Gastroesophageal sphincter (tissue), 4 donors: Measurements from ENCODE around the gene CRYGN. TPM values are rescaled to one million over a fixed set of nuclear protein-coding genes. Genes with fewer than 3 reads are reported as not detected.

Experiments used
- ATAC-seq: fragments of 150-250 bp; one replicate; pipeline ENCODE4 v1.9.1; 2016; ENCODE audit warnings: mild to moderate bottlenecking, moderate library complexity
- H3K27ac ChIP-seq, 4 donors: fragments of 200-600 bp; sonication (generic) in 3 of 4; 1 replicate in 3 of 4; 2 replicates in 1 of 4; pipeline ENCODE4 v1.5.1; 2016 to 2019
- H3K27me3 ChIP-seq: fragments of 200-600 bp; sonication (generic); one replicate; pipeline ENCODE4 v1.5.1; 2019
- H3K36me3 ChIP-seq, 2 donors: fragments of 200-600 bp; sonication (generic); one replicate each; pipeline ENCODE4 v1.5.1; 2019; ENCODE audit warnings: control low read depth in 1 of 2
- H3K4me1 ChIP-seq, 3 donors: fragments of 200-600 bp; sonication (generic); 1 replicate in 2 of 3; 2 replicates in 1 of 3; pipeline ENCODE4 v1.5.1; 2016 to 2019; ENCODE audit warnings: control low read depth in 2 of 3
- H3K4me3 ChIP-seq, 2 donors: fragments of 200-600 bp; sonication (generic); one replicate each; pipeline ENCODE4 v1.5.1; 2019; ENCODE audit warnings: mild to moderate bottlenecking in 1 of 2, moderate library complexity in 1 of 2
- H3K9me3 ChIP-seq, 3 donors: fragments of 200-600 bp; sonication (generic); one replicate each; pipeline ENCODE4 v1.5.1; 2017 to 2019; ENCODE audit warnings: control low read depth in 2 of 3
- EP300 ChIP-seq: sonication (generic); formaldehyde crosslinking; IDR thresholded peaks from one replicate; pipeline ENCODE4 v1.6.1; 2017; ENCODE audit warnings: antibody characterized with exemption, mild to moderate bottlenecking
- POLR2A ChIP-seq, 2 donors: fragments of 450-650 bp; IDR thresholded peaks; one replicate each; pipeline ENCODE4 v1.6.1; 2017; ENCODE audit warnings: antibody characterized with exemption in 2 of 2, mild to moderate bottlenecking in 2 of 2, moderate library complexity in 1 of 2
- POLR2AphosphoS5 ChIP-seq: sonication (generic); formaldehyde crosslinking; IDR thresholded peaks from one replicate; pipeline ENCODE4 v1.6.1; 2017; ENCODE audit warnings: antibody characterized with exemption
- WGBS, 2 donors: methylation state at CpG; one replicate each; pipeline ENCODE4 v1.1.5; 2018; ENCODE audit warnings: low coverage in 1 of 2; 5-methylcytosine and 5-hydroxymethylcytosine counted together
- total RNA-seq, 4 donors: library from RNA; depleted of rRNA; stranded (reverse); fragments of >200 nt; gene quantifications; one replicate each; pipeline ENCODE4 v1.1.0, GENCODE V29; 2016
- TF ChIP-seq, protein P1 (sequence below), 4 experiments: fragments of 200-600 bp in 2 of 4; fragments of 450-650 bp in 2 of 4; sonication (generic) in 1 of 4; IDR thresholded peaks; one replicate each; pipeline ENCODE4 v1.5.1; 2017 to 2019; ENCODE audit warnings: antibody characterized with exemption in 4 of 4, mild to moderate bottlenecking in 2 of 4, moderate library complexity in 2 of 4

The CRYGN gene
- total RNA-seq, 4 donors from 2014 or later: 0.27 to 4.4 TPM; not detected in 2

DNA sequence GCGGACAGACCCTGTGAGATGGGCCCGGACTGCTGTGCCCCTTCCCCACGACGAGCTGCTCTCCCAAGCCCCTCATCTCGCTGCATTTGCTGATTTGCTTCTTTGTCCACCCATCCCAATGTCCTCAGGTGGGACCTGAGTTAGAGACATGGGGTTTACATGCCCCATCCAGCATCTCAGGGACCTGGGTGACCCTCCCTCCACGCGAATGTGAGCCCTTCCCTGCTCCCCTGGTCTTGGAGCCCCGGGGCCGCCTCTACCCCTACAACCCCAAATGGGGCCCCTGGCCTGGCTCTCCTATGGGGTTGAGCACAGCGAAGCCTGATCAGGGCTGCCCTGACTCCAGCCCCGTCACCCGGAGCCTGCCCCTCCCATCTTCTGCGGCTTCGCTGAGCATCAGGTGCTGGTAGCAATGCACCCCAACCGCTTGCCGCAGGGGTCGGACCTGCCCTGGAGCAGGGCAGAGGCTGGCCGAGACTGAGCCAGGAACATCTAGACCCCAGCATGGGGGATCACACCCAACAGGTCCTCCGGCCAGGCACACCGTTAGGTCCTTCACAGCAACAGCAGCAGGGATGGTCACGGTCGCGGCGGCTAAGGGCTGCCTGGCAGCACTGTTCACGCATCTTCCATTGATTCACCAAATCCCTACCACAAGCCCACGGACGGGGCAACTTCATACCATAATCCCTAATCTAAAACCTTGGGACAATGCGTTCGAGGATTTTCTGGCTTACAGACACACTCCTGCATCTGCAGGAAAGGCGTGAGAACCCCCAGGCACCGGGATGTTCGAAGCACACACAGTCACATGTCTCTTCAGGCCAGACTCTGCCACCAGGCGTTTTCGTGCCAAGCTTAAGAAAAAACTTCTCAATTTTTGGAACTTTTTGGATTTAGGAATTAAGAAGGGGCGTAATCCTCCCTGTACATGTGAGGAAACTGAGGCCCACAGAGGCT is 45.6 kb downstream of the CRYGN start:
- Histone ChIP-seq H3K4me1 (no peaks in the 10 kb centered on the region), H3K27ac (no peak overlapping the region), H3K9me3 (no peaks in the 10 kb centered on the region), H3K4me3 (no peak overlapping the region), H3K36me3 (no peaks in the 10 kb centered on the region), H3K27me3 (peaks cover 21% of the 10 kb centered on the region)
- WGBS, 2 donors: 87 to 97% methylated on average over 13 to 15 of the region's 35 CpGs
- TF ChIP-seq POLR2AphosphoS5 (no peak), POLR2A (IDR thresholded peaks at IDR 0.05) (no peak), EP300 (no peak)
- TF ChIP-seq, protein P1, sequence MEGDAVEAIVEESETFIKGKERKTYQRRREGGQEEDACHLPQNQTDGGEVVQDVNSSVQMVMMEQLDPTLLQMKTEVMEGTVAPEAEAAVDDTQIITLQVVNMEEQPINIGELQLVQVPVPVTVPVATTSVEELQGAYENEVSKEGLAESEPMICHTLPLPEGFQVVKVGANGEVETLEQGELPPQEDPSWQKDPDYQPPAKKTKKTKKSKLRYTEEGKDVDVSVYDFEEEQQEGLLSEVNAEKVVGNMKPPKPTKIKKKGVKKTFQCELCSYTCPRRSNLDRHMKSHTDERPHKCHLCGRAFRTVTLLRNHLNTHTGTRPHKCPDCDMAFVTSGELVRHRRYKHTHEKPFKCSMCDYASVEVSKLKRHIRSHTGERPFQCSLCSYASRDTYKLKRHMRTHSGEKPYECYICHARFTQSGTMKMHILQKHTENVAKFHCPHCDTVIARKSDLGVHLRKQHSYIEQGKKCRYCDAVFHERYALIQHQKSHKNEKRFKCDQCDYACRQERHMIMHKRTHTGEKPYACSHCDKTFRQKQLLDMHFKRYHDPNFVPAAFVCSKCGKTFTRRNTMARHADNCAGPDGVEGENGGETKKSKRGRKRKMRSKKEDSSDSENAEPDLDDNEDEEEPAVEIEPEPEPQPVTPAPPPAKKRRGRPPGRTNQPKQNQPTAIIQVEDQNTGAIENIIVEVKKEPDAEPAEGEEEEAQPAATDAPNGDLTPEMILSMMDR (IDR thresholded peaks at IDR 0.05): no peak
- ATAC-seq: no peak

DNA sequence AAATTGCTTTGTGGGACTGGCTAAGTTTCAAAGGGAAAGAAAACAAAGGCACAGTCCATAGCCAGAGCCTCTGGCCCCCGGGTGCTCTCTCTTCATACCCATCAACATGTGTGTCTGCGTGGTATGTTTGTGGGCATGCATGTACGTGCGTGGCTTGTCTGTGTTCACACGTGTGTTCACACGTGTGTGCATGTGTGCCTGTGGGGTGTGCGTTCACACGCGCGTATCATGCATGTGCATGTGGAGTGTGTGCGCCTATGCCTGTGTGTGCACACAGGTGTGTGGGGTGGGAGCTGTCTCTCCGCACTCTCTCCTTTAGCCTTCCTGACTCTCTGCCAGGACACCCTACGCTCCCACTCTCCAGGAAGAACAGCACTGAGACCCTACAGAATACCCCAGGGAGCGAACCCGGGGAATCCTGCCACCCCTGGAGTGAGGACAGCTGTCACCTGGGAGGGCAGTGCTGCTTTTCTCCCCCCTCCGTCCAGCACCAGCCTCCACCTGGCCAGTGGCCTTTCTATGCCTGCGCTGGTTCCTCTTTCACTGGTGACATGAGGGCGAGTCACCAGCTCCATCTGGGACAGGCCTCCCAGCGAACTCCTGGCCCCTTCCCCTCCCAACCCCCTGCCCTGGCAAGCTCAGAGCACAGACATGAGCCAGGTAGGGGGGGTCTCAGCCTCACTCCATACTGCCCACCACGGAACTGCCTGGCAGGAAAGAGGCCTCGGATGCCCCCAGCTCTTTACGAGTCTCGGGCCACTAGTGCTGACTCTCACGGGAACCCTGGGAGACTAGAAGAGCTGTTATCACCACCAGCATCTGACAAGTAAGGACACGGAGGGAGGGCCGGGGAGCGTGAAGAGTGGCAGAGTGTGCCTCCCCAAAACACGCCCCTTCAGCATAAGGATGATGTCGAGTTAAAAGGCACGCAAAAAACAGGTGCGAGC is 46.6 kb downstream of the CRYGN start:
- H3K9me3 ChIP-seq: no peaks in the 10 kb centered on the region
- H3K36me3 ChIP-seq: no peaks in the 10 kb centered on the region
- no peak for TF ChIP-seq EP300
- TF ChIP-seq, protein P1 (IDR thresholded peaks at IDR 0.05): no peak
- TF ChIP-seq POLR2A (IDR thresholded peaks at IDR 0.05): no peak
- no peak for TF ChIP-seq POLR2AphosphoS5
- 95 to 100% methylated on average over 2 to 3 of the region's 31 CpGs for WGBS, 2 donors
- H3K27ac ChIP-seq: no peak overlapping the region
- ATAC-seq: no peak
- H3K27me3 ChIP-seq: peaks cover 21% of the 10 kb centered on the region
- no peak overlapping the region for H3K4me3 ChIP-seq
- H3K4me1 ChIP-seq: no peaks in the 10 kb centered on the region

DNA sequence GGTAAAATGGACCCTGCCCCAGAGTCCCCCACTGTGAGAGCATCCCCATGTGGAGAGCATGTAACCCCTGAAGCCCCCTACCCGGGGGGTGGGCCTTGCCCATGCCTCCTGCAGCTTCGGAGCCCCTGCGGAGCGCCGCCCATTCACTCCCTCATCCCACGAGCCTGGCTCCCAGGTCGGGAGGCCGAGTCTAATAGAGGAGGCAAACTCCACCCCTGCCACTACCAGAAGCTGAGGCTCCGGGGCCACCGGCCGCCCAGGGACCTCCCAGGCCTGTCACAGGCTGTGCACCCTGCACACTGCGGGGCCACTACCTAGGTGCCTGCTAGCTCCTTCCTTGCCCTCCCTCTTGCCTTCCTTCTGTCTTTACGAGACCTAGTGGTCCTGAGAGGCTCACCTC is 47.5 kb downstream of the CRYGN start:
- WGBS, 2 donors: 100% methylated on average over 1 of the region's 13 CpGs

DNA sequence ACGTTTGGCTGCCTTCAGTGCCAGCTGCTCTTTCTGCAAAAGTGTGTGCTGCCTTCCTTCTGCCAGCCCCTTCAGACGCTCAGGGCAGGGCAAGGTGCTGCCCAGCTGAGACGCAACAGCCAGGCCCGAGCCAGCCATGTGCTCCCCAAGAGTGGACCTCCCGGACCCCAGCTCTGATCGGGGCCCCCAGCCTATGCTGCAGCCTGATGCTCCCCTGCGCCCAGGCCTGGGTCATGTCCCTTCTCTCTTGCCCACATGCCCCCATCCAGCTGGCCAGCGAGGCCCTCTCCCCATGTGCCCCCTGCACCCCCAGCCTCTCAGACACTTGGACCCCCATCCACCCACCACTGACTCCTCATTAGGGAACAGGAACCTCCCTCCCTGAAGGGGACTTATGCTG is 47.9 kb downstream of the CRYGN start:
- H3K27ac ChIP-seq: no peak overlapping the region
- H3K27me3 ChIP-seq: peaks cover 21% of the 10 kb centered on the region
- no peaks in the 10 kb centered on the region for H3K36me3 ChIP-seq
- no peaks in the 10 kb centered on the region for H3K9me3 ChIP-seq
- ATAC-seq: no peak
- TF ChIP-seq EP300 (no peak), POLR2AphosphoS5 (no peak), POLR2A (IDR thresholded peaks at IDR 0.05) (no peak)
- TF ChIP-seq, protein P1 (IDR thresholded peaks at IDR 0.05): no peak
- H3K4me3 ChIP-seq: no peak overlapping the region
- WGBS, 2 donors: 83% methylated on average over 5 of the region's 8 CpGs; no CpG with 5 or more reads in 1 of the 2 donors
- no peaks in the 10 kb centered on the region for H3K4me1 ChIP-seq

More for the DNA sequence above, 47.5 kb downstream of the CRYGN start:
- no peak for ATAC-seq
- H3K4me3 ChIP-seq: no peak overlapping the region
- no peaks in the 10 kb centered on the region for H3K9me3 ChIP-seq
- no peaks in the 10 kb centered on the region for H3K4me1 ChIP-seq
- no peaks in the 10 kb centered on the region for H3K36me3 ChIP-seq
- TF ChIP-seq POLR2AphosphoS5 (no peak), POLR2A (IDR thresholded peaks at IDR 0.05) (no peak), EP300 (no peak)
- TF ChIP-seq, protein P1 (IDR thresholded peaks at IDR 0.05): no peak
- H3K27ac ChIP-seq: no peak overlapping the region
- H3K27me3 ChIP-seq: peaks cover 21% of the 10 kb centered on the region
